GM12878 (cell line): ENCODE data around the gene TTYH3. TPM values are rescaled to one million over a fixed set of nuclear protein-coding genes. Genes with fewer than 3 reads are reported as not detected.

ENCODE experiments used
- ATAC-seq: fragments of 200-7000 bp; cut with Tn5 transposase; 3 replicates; pipeline ENCODE4 v1.9.1; 2020; ENCODE audit warnings: mild to moderate bottlenecking, moderate library complexity
- BruUV-seq: library from RNA; stranded (reverse); fragments of 400-500 nt; replicated peaks from 2 replicates; lab custom pipeline; 2021; lab: Mats Ljungman, UMichigan
- CTCF ChIA-PET: fragments of 300-600 bp; sonication (Branson Sonifier 250); formaldehyde crosslinking; extraction: SDS; loops from one replicate; lab custom pipeline; 2021; ENCODE audit warnings: inconsistent platforms; lab: Yijun Ruan, JAX
- POLR2A ChIA-PET: fragments of 350-600 bp; formaldehyde crosslinking; extraction: SDS; loops from one replicate; lab custom pipeline; 2021; ENCODE audit warnings: inconsistent platforms; lab: Charles Lee
- RAD21 ChIA-PET: fragments of 300-600 bp; sonication (Branson Sonifier 250); formaldehyde crosslinking; loops from one replicate; lab custom pipeline; 2023; ENCODE audit warnings: antibody characterized with exemption; ENCODE audit not compliant: unreplicated experiment; lab: Charles Lee
- SMC1A ChIA-PET: fragments of 300-600 bp; sonication (Branson Sonifier 250); formaldehyde crosslinking; loops from one replicate; lab custom pipeline; 2023; ENCODE audit not compliant: unreplicated experiment, uncharacterized antibody; lab: Charles Lee
- DNase-seq: peaks from one replicate; pipeline ENCODE4 v3.0.0-alpha.2; 2011; ENCODE audit warnings: low read depth, low spot score
- FAIRE-seq: peaks from 3 replicates; lab custom pipeline; 2011; peaks lifted over from hg19 to GRCh38; lab: Jason Lieb, UNC
- H2AFZ ChIP-seq: 2 replicates; pipeline ENCODE4 v1.6.0; 2011; ENCODE audit warnings: low read depth, low read length, control low read depth; ENCODE audit not compliant: control insufficient read depth
- H3K27ac ChIP-seq: 2 replicates; pipeline ENCODE4 v1.5.1; 2011; ENCODE audit warnings: control low read depth; ENCODE audit not compliant: control insufficient read depth, insufficient read depth
- H3K27me3 ChIP-seq, 2 experiments: replicated peaks in 1 of 2; 2 replicates each; pipeline versions ENCODE4 v1.6.0 to v1.6.1; 2011; ENCODE audit warnings: low read length in 1 of 2; ENCODE audit not compliant: control insufficient read depth in 2 of 2, insufficient read depth in 2 of 2
- H3K36me3 ChIP-seq, 2 experiments: 2 replicates each; pipeline ENCODE4 v1.5.1; 2011; ENCODE audit warnings: low read length in 1 of 2; ENCODE audit not compliant: control insufficient read depth in 2 of 2, insufficient read depth in 2 of 2
- H3K4me1 ChIP-seq: 2 replicates; pipeline ENCODE4 v1.6.1; 2011; ENCODE audit warnings: mild to moderate bottlenecking, low read length, moderate library complexity, mixed read lengths; ENCODE audit not compliant: control insufficient read depth, insufficient read depth
- H3K4me2 ChIP-seq: 2 replicates; pipeline ENCODE4 v1.6.0; 2011; ENCODE audit warnings: control low read depth; ENCODE audit not compliant: control insufficient read depth, insufficient read depth
- H3K4me3 ChIP-seq: fragments of 200-600 bp; sonication (generic); 2 replicates; pipeline ENCODE4 v1.5.1; 2016
- H3K79me2 ChIP-seq: 2 replicates; pipeline ENCODE4 v1.6.0; 2011; ENCODE audit warnings: low read length; ENCODE audit not compliant: control insufficient read depth, insufficient read depth
- H3K9ac ChIP-seq: 2 replicates; pipeline ENCODE4 v1.8.0; 2011; ENCODE audit warnings: low read length, control low read depth, mixed read lengths; ENCODE audit not compliant: control insufficient read depth, insufficient read depth
- H3K9me3 ChIP-seq: replicated peaks from 3 replicates; pipeline ENCODE4 v1.5.1; 2011; ENCODE audit warnings: mild to moderate bottlenecking, low read length; ENCODE audit not compliant: control insufficient read depth, insufficient read depth
- H4K20me1 ChIP-seq: 2 replicates; pipeline ENCODE4 v1.6.0; 2011; ENCODE audit not compliant: control insufficient read depth, insufficient read depth
- CREM ChIP-seq: IDR thresholded peaks from 2 replicates; pipeline ENCODE4 v1.6.1; 2014; ENCODE audit warnings: antibody characterized with exemption, low read depth
- DPF2 ChIP-seq: fragments of 450-650 bp; IDR thresholded peaks from 2 replicates; pipeline ENCODE4 v1.6.1; 2017; ENCODE audit warnings: mild to moderate bottlenecking
- GABPA ChIP-seq: IDR thresholded peaks from 2 replicates; pipeline ENCODE4 v1.6.1; 2014; ENCODE audit warnings: antibody characterized with exemption, low read depth, mild to moderate bottlenecking, inconsistent platforms
- RELA ChIP-seq: fragments of 450-650 bp; IDR thresholded peaks from 2 replicates; pipeline ENCODE4 v1.8.0; 2014; ENCODE audit warnings: borderline replicate concordance; ENCODE audit not compliant: partially characterized antibody
- SREBF2 ChIP-seq: IDR thresholded peaks from 2 replicates; pipeline ENCODE4 v1.6.1; 2012; ENCODE audit warnings: mild to moderate bottlenecking, low read length
- SRF ChIP-seq, 2 experiments: IDR thresholded peaks; 2 replicates each; pipeline ENCODE4 v1.6.1; 2011; ENCODE audit warnings: low read depth in 2 of 2, low read length in 2 of 2, mild to moderate bottlenecking in 1 of 2, moderate library complexity in 1 of 2
- ZNF384 ChIP-seq: IDR thresholded peaks from 2 replicates; pipeline ENCODE4 v1.6.1; 2012; ENCODE audit warnings: low read depth, mild to moderate bottlenecking, low read length, improper control_type of control experiment, borderline replicate concordance
- ZNF622 ChIP-seq: fragments of 450-650 bp; IDR thresholded peaks from 2 replicates; pipeline ENCODE4 v1.6.1; 2017; ENCODE audit warnings: mild to moderate bottlenecking, inconsistent platforms
- WGBS: methylation state at CpG from one replicate; pipeline ENCODE4 v1.1.6; 2016; ENCODE audit warnings: low lambda C conversion rate; ENCODE audit not compliant: insufficient replicate concordance, insufficient coverage; ENCODE audit errors: missing lambda C conversion rate; 5-methylcytosine and 5-hydroxymethylcytosine counted together
- in situ Hi-C: fragments of 300-500 bp; cut with MboI; formaldehyde crosslinking; loops from 9 replicates; pipeline ENCODE4 v1.14.3; 2018; ENCODE audit warnings: mixed read lengths
- intact Hi-C: fragments of 100-400 bp; cut with micrococcal nuclease; formaldehyde crosslinking; loops from one replicate; pipeline ENCODE4 v1.14.2; 2022; ENCODE audit not compliant: unreplicated experiment
- polyA plus RNA-seq, 11 experiments: library from polyadenylated mRNA; depleted of rRNA in 4 of 11; unstranded in 6 of 11; stranded (reverse) in 5 of 11; fragments of >200 nt; fragmentation: Nextera tagmentation in 4 of 11; fragmentation: Illumina TruSeq in 1 of 11; extraction: Ambion mirVana in 4 of 11; extraction: Trizol in 1 of 11; gene quantifications; 1 replicate in 1 of 11; 2 replicates in 10 of 11; pipeline versions ENCODE4 v1.2.1 to v1.2.3, GENCODE V29; 2011 to 2016; ENCODE audit warnings: inconsistent platforms in 2 of 11, missing spikeins in 2 of 11, low read depth in 1 of 11
- total RNA-seq, 4 experiments: library from RNA; depleted of rRNA in 3 of 4; stranded (reverse); fragments of >200 nt in 3 of 4; fragmentation: Illumina TruSeq in 1 of 4; extraction: Trizol in 1 of 4; gene quantifications; 2 replicates each; pipeline versions ENCODE4 v1.2.1 to v1.2.3, GENCODE V29; 2013 to 2021
- TF ChIP-seq, protein P1 (sequence below): fragments of 450-650 bp; IDR thresholded peaks from 2 replicates; pipeline ENCODE4 v1.6.1; 2018; ENCODE audit warnings: borderline replicate concordance, mild to moderate bottlenecking; ENCODE audit not compliant: partially characterized antibody

Gene TTYH3
- total and polyA plus RNA-seq, 10 of the 15 experiments (the other 5 are each of a cell fraction or from before 2014, with no cell fraction given): 0.79 to 71.4 (median 10.5) TPM

DNA sequence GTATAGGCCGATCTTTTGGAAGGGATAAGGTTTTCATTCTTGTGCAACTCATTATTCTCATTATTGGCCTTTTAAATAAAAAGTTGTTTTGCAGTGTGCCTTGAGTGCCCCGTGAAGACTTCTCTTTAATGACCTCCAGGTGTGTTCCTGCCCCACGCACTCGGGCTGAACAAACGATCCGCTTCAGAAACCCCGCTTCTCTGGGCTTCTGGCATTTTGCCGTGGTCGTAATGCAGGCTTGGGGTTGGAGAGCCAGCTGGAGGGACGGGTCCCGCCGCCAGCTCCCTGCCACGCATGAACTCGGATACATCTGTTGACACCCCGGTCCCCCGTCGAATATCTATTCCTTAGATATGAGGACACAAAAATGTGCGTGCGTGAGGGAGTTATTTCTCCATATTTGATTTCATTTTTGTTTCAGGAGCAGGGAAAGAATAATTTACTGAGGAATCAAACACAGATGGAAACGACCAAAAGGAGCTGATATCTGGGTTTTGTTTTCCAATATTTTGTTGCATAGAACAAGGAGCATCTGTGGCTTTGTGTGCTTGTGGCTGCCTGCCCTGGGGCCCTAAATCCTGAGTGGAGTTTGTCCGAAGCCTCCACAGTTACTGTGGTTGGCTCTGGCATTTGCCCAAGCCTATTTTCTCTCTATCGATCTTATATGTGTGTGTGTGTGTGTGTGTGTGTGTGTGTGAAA, 17.0 kb upstream of the TTYH3 start:
- Histone ChIP-seq H3K79me2 (no peaks in the 10 kb centered on the region), H4K20me1 (no peaks in the 10 kb centered on the region), H3K4me2 (no peak overlapping the region), H3K36me3 (no peaks in the 10 kb centered on the region), H3K27me3 (no peaks in the 10 kb centered on the region), H3K4me1 (no peaks in the 10 kb centered on the region; the same call in 1 of the 2 replicates), H3K4me3 (no peak overlapping the region), H2AFZ (no peak overlapping the region), H3K9ac (no peak overlapping the region), H3K9me3 (no peaks in the 10 kb centered on the region), H3K27ac (no peak overlapping the region)
- CTCF ChIA-PET: interaction anchor here (0.6 to 0.9 kb wide), 2 partner anchors 33 to 146 kb away, joined by 3 read pairs; no protein-coding TSS in a partner anchor
- intact Hi-C loops (no loop called here), in situ Hi-C loops (no loop called here)
- POLR2A ChIA-PET: interaction anchor here (1.6 kb wide), 1 partner anchor 144 kb away, joined by 4 read pairs; no protein-coding TSS in a partner anchor
- SMC1A ChIA-PET: interaction anchor here (0.9 to 1.5 kb wide), 3 partner anchors 10 to 95 kb away, joined by 3 read pairs; no protein-coding TSS in a partner anchor
- RAD21 ChIA-PET: no interaction called here
- FAIRE-seq (peak; percentile 93), ATAC-seq (no peak), DNase-seq (no peak)
- BruUV-seq: no TSS peak
- WGBS: 57% methylated on average over 22 of the region's 22 CpGs
- TF ChIP-seq DPF2 (no peak), ZNF384 (no peak), GABPA (no peak), CREM (no peak), ZNF622 (no peak), SRF (IDR thresholded peaks at IDR 0.05; ENCODE audit: low read depth in 2 of 2, low read length in 2 of 2) (no peak), RELA (no peak), SREBF2 (no peak)
- TF ChIP-seq, protein P1, sequence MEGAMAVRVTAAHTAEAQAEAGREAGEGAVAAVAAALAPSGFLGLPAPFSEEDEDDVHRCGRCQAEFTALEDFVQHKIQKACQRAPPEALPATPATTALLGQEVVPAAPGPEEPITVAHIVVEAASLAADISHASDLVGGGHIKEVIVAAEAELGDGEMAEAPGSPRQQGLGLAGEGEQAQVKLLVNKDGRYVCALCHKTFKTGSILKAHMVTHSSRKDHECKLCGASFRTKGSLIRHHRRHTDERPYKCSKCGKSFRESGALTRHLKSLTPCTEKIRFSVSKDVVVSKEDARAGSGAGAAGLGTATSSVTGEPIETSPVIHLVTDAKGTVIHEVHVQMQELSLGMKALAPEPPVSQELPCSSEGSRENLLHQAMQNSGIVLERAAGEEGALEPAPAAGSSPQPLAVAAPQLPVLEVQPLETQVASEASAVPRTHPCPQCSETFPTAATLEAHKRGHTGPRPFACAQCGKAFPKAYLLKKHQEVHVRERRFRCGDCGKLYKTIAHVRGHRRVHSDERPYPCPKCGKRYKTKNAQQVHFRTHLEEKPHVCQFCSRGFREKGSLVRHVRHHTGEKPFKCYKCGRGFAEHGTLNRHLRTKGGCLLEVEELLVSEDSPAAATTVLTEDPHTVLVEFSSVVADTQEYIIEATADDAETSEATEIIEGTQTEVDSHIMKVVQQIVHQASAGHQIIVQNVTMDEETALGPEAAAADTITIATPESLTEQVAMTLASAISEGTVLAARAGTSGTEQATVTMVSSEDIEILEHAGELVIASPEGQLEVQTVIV: no peak
